CD14-positive monocyte (primary cell): ENCODE measurements around the gene NPAS2. TPM values are rescaled to one million over a fixed set of nuclear protein-coding genes. Genes with fewer than 3 reads are reported as not detected.

Experiments used
- DNase-seq, 3 donors: peaks; one replicate each; pipeline ENCODE4 v3.0.0-alpha.2; 2011 to 2022
- H2AFZ ChIP-seq: 2 replicates; pipeline ENCODE4 v1.6.0; 2012; ENCODE audit warnings: mild to moderate bottlenecking, low read depth, low read length, inconsistent platforms; ENCODE audit not compliant: insufficient read depth, poor library complexity, severe bottlenecking
- H3K27ac ChIP-seq, 2 donors: 1 replicate in 1 of 2; 2 replicates in 1 of 2; pipeline ENCODE4 v1.5.1; 2012 to 2013; ENCODE audit warnings: low read length in 2 of 2, control low read depth in 1 of 2, inconsistent platforms in 1 of 2, low read depth in 1 of 2, mild to moderate bottlenecking in 1 of 2
- H3K27me3 ChIP-seq, 2 donors: one replicate each; pipeline versions ENCODE4 v1.6.0 to v1.6.1; 2011 to 2013; ENCODE audit warnings: low read length in 2 of 2; ENCODE audit not compliant: control insufficient read depth in 2 of 2, insufficient read depth in 2 of 2
- H3K36me3 ChIP-seq, 2 donors: replicated peaks in 1 of 2; 1 replicate in 1 of 2; 2 replicates in 1 of 2; pipeline versions ENCODE4 v1.5.1 to v1.6.1; 2012 to 2013; ENCODE audit warnings: low read length in 2 of 2, control low read depth in 1 of 2, inconsistent platforms in 1 of 2, mild to moderate bottlenecking in 1 of 2; ENCODE audit not compliant: insufficient read depth in 2 of 2, control insufficient read depth in 1 of 2
- H3K4me1 ChIP-seq, 2 donors: 1 replicate in 1 of 2; 2 replicates in 1 of 2; pipeline versions ENCODE4 v1.5.1 to v1.6.1; 2012 to 2013; ENCODE audit warnings: low read length in 2 of 2, control low read depth in 1 of 2, inconsistent platforms in 1 of 2, mild to moderate bottlenecking in 1 of 2, moderate library complexity in 1 of 2; ENCODE audit not compliant: insufficient read depth in 2 of 2, control insufficient read depth in 1 of 2
- H3K4me2 ChIP-seq: replicated peaks from 2 replicates; pipeline ENCODE3; 2012; ENCODE audit warnings: low read length, moderate library complexity, mild to moderate bottlenecking; ENCODE audit not compliant: poor library complexity, severe bottlenecking; ENCODE audit errors: extremely low read depth
- H3K4me3 ChIP-seq, 3 experiments: fragments of 200-600 bp in 1 of 3; sonication (generic) in 1 of 3; replicated peaks in 1 of 3; 1 replicate in 2 of 3; 2 replicates in 1 of 3; pipeline ENCODE4 v1.5.1; 2011 to 2013; ENCODE audit warnings: low read length in 3 of 3, mild to moderate bottlenecking in 3 of 3, control low read depth in 2 of 3, low read depth in 2 of 3, inconsistent platforms in 1 of 3, moderate library complexity in 1 of 3
- H3K79me2 ChIP-seq: 2 replicates; pipeline ENCODE4 v1.6.0; 2012; ENCODE audit warnings: mild to moderate bottlenecking, control low read depth, inconsistent platforms, low read length, moderate library complexity; ENCODE audit not compliant: insufficient read depth
- H3K9ac ChIP-seq: 2 replicates; pipeline ENCODE4 v1.6.0; 2017; ENCODE audit warnings: low read length, mild to moderate bottlenecking; ENCODE audit not compliant: insufficient read depth, poor library complexity, severe bottlenecking
- H3K9me3 ChIP-seq, 2 donors: replicated peaks in 1 of 2; 1 replicate in 1 of 2; 2 replicates in 1 of 2; pipeline versions ENCODE4 v1.5.1 to v1.6.1; 2012 to 2013; ENCODE audit warnings: low read length in 2 of 2, control low read depth in 1 of 2; ENCODE audit not compliant: control insufficient read depth in 1 of 2, insufficient read depth in 1 of 2
- H4K20me1 ChIP-seq: 2 replicates; pipeline ENCODE4 v1.6.0; 2012; ENCODE audit warnings: mild to moderate bottlenecking, low read length, control low read depth, moderate library complexity; ENCODE audit not compliant: insufficient read depth
- H3K27ac Mint-ChIP-seq, 7 donors: one replicate each; pipeline ENCODE4 v1.8.0; 2020; ENCODE audit warnings: mild to moderate bottlenecking in 7 of 7, mixed read lengths in 7 of 7, moderate library complexity in 6 of 7, inconsistent platforms in 2 of 7
- H3K27me3 Mint-ChIP-seq, 3 donors: one replicate each; pipeline ENCODE4 v1.8.0; 2021 to 2022; ENCODE audit warnings: low read depth in 3 of 3, mild to moderate bottlenecking in 3 of 3, mixed read lengths in 3 of 3, moderate library complexity in 3 of 3, inconsistent platforms in 1 of 3
- H3K36me3 Mint-ChIP-seq, 2 donors: one replicate each; pipeline ENCODE4 v1.8.0; 2020; ENCODE audit warnings: mixed read lengths in 2 of 2, inconsistent platforms in 1 of 2, mild to moderate bottlenecking in 1 of 2
- H3K4me1 Mint-ChIP-seq: one replicate; pipeline ENCODE4 v1.8.0; 2020; ENCODE audit warnings: mild to moderate bottlenecking, mixed read lengths
- H3K4me3 Mint-ChIP-seq, 2 donors: one replicate each; pipeline ENCODE4 v1.8.0; 2020; ENCODE audit warnings: mild to moderate bottlenecking in 2 of 2, mixed read lengths in 2 of 2, moderate library complexity in 1 of 2
- H3K9me3 Mint-ChIP-seq, 7 donors: one replicate each; pipeline ENCODE4 v1.8.0; 2020 to 2022; ENCODE audit warnings: mixed read lengths in 7 of 7, mild to moderate bottlenecking in 6 of 7, moderate library complexity in 6 of 7, inconsistent platforms in 2 of 7
- WGBS: methylation state at CpG from one replicate; pipeline ENCODE4 v1.1.5; 2013; ENCODE audit warnings: missing lambda C conversion rate; ENCODE audit not compliant: insufficient coverage; 5-methylcytosine and 5-hydroxymethylcytosine counted together
- intact Hi-C, 2 donors: fragments of 100-400 bp; cut with micrococcal nuclease; formaldehyde crosslinking; loops; one replicate each; pipeline versions ENCODE4 v1.15.0 to v1.15.1; 2023
- polyA plus RNA-seq, 3 donors: library from polyadenylated mRNA; depleted of rRNA in 1 of 3; unstranded in 2 of 3; stranded (reverse) in 1 of 3; fragments of 300-500 nt in 2 of 3; fragments of >200 nt in 1 of 3; fragmentation: Illumina TruSeq in 2 of 3; gene quantifications; 1 replicate in 2 of 3; 2 replicates in 1 of 3; pipeline ENCODE4 v1.2.3, GENCODE V29; 2012 to 2021
- TF ChIP-seq, protein P1 (sequence below): fragments of 200-600 bp; IDR thresholded peaks from one replicate; pipeline ENCODE4 v1.8.0; 2022; ENCODE audit warnings: antibody characterized with exemption, mild to moderate bottlenecking

The NPAS2 gene
- polyA plus RNA-seq, 3 donors = not detected

DNA sequence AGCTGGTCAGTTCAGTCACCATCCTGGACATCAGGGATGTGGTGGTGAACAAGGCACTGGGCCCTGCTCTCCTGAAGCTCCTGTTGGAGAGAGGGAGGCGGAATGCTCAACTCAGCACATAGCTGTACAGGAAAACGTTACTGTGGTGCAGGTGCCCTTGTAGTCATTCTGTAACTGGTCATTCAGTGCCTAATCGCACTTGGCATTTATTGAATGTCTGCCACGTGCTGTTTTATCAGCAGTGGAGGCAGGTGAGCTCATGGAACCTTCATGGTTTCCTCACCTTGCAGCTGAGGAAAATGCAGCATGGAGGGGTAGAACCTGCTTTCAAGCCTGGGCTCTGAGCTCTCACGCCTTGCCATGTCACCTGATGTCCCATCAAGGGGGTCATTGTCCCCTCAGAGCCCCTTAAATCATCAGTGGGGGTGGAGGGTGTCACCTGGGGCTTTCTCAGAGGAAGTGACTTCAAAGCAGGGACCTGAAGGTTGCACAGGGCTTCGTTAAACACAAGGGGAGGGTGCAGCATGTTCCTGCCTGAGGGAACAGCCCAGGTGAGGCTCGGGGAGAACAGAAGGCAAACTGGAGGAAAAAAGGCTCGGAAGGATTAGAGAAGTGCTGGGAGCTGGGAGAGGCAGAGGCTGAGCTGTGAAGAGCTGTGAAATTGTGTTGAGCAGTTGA lies 126.1 kb downstream of the NPAS2 start:
- no peaks in the 10 kb centered on the region for H3K4me1 ChIP-seq
- peaks cover 0 to 2% (median 0%) of the 10 kb centered on the region in 7 donors for H3K9me3 Mint-ChIP-seq
- no peak overlapping the region for H2AFZ ChIP-seq
- DNase-seq = no peak
- H3K4me1 Mint-ChIP-seq = peaks cover 10% of the 10 kb centered on the region
- TF ChIP-seq, protein P1, sequence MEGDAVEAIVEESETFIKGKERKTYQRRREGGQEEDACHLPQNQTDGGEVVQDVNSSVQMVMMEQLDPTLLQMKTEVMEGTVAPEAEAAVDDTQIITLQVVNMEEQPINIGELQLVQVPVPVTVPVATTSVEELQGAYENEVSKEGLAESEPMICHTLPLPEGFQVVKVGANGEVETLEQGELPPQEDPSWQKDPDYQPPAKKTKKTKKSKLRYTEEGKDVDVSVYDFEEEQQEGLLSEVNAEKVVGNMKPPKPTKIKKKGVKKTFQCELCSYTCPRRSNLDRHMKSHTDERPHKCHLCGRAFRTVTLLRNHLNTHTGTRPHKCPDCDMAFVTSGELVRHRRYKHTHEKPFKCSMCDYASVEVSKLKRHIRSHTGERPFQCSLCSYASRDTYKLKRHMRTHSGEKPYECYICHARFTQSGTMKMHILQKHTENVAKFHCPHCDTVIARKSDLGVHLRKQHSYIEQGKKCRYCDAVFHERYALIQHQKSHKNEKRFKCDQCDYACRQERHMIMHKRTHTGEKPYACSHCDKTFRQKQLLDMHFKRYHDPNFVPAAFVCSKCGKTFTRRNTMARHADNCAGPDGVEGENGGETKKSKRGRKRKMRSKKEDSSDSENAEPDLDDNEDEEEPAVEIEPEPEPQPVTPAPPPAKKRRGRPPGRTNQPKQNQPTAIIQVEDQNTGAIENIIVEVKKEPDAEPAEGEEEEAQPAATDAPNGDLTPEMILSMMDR = no peak
- no peak overlapping the region for H3K27ac ChIP-seq
- H3K4me3 Mint-ChIP-seq = no peak overlapping the region
- H3K4me2 ChIP-seq = no peak overlapping the region
- peaks cover 6 to 12% (median 9%) of the 10 kb centered on the region in 3 donors for H3K27me3 Mint-ChIP-seq
- no peak overlapping the region for H3K4me3 ChIP-seq
- 78% methylated on average over 6 of the region's 8 CpGs for WGBS
- H3K27ac Mint-ChIP-seq = no peak overlapping the region
- no peaks in the 10 kb centered on the region for H3K36me3 ChIP-seq
- no peaks in the 10 kb centered on the region for H3K36me3 Mint-ChIP-seq
- H3K9ac ChIP-seq = no peak overlapping the region
- no peaks in the 10 kb centered on the region for H3K9me3 ChIP-seq
- H3K79me2 ChIP-seq = no peaks in the 10 kb centered on the region
- intact Hi-C loops = no loop called here
- H3K27me3 ChIP-seq = no peaks in the 10 kb centered on the region
- H4K20me1 ChIP-seq = no peaks in the 10 kb centered on the region

DNA sequence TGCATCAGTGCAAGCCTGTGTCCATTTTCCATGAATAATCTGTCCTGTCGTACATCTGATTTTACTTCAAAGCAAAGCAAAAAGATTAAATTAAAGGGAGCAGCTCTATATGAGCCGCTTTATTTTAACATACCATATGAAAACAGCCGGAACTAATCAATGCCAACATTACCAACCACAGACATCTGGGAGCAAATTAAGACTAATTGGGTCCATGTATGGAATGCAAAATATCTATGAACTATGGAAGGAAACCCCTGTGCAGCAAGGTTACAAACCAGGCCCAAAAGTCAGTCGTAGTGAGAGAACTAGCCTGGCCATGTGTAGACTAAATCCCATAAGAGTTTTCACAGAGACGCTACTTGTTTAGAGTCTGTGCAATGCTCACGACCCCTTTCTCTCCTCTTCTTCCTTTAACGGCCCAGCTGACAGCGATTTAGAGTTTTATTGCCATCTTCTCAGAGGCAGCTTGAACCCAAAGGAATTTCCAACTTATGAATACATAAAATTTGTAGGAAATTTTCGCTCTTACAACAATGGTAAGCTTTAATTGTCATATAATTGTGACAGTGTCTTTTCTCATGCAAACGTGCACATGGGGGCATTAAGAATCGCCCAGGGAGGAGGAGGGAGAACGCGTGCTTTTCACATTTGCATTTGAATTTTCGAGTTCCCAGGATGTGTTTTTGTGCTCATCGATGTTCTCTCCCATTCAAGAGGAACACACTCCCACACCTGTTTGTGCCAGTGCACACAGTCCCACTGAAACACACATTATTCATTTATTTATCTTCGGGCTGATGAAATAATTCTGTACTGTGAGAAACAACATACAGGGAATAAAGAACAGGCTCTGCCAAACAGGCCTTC lies 129.2 kb downstream of the NPAS2 start:
- no peaks in the 10 kb centered on the region for H3K36me3 ChIP-seq
- no peak overlapping the region for H2AFZ ChIP-seq
- Mint-ChIP-seq H3K4me3 (no peak overlapping the region), H3K27ac (no peak overlapping the region), H3K27me3 (peaks cover 6 to 11% (median 8%) of the 10 kb centered on the region in 3 donors), H3K9me3 (peaks cover 0 to 2% (median 0%) of the 10 kb centered on the region in 7 donors), H3K36me3 (no peaks in the 10 kb centered on the region), H3K4me1 (peaks cover 3% of the 10 kb centered on the region)
- H3K9ac ChIP-seq = no peak overlapping the region
- no peaks in the 10 kb centered on the region for H3K4me1 ChIP-seq
- H3K79me2 ChIP-seq = no peaks in the 10 kb centered on the region
- DNase-seq = no peak
- TF ChIP-seq, protein P1 = no peak
- H3K9me3 ChIP-seq = no peaks in the 10 kb centered on the region
- 88% methylated on average over 3 of the region's 16 CpGs for WGBS
- no peak overlapping the region for H3K27ac ChIP-seq
- no peak overlapping the region for H3K4me2 ChIP-seq
- H3K4me3 ChIP-seq = no peak overlapping the region
- H4K20me1 ChIP-seq = no peaks in the 10 kb centered on the region
- intact Hi-C loops = no loop called here
- H3K27me3 ChIP-seq = no peaks in the 10 kb centered on the region
